HG02571 (cell line): ENCODE data around the gene LPP.

Source experiments
- ATAC-seq: cut with Tn5 transposase; IDR thresholded peaks from one replicate; pipeline ENCODE4 v1.9.1; 2021; ENCODE audit warnings: mild to moderate bottlenecking, moderate library complexity; ENCODE audit not compliant: unreplicated experiment

LPP gene

DNA sequence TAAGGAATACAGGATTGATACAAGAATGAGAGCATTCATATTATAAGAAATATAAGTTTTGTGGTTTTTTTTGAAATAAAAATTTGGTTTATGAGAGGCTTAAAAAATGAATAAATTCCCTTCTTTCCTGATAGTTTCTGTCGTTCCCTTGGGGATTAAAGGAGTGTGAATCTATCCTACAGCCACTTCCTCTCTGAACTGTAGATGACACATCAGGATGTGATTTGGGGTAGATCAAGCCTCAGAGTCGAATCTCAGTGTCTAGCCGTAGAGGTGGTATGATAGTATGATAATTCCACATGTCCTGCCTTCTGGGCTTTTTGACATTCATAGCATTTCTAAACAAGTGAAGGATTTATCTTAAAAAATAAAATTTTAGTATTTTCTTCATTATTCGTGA, 343.1 kb downstream of the LPP start:
- no peak for ATAC-seq

DNA sequence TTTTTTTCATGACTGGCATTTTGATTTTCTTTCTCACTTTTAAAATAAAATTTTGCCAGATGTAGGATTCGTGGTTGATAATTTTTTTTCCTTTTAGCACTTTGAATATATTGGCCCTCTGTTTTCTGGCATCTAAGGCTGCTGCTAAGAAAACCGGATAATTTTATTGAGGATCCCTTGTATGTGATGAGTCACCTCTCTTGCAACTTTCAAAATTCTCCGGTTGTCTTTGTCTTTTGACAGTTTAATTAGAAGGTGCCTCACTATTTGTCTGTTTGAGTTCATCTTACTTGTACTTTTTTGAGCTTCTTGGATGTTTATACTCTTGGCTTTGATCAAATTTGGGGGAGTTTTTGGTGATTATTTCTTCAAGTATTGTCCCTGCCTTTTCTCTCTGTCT, 349.7 kb downstream of the LPP start:
- no peak for ATAC-seq

DNA sequence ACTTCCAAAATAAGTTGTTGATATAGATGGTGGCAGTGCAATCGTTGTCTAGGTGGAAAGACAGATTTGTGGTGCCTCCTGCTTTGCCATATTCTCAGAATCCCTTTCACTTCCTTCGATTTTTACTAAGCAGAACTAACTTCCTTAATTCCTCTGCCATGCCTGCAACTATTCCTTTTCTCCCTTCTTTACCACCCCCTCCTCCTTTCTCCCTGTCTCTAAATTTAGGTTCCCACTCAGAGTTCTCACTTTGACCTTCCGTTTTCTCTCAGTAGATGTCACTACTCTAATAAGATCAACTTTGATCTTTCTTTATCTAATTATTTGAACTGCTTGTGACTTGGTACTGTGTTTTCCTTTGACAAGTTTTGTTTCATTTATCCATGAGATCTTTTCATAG, 351.2 kb downstream of the LPP start:
- ATAC-seq, result no peak

DNA sequence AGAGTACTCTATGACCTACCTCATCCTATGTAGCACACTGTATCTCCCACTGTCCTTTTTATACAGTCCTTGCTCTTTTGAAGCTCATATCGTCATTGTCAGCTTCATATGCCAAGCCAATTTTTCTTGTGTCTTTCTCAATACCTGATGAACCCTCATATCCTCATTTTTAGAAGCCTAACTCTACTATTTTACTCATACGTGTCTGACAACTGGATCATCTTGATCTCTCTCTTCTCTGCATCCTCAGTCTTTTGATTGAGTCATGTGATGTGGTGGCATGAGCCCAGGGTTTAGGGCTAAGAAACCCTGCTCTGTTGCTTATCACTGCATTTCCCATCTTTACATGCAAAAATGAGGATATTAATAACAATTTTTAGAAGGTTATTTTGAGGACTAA, 352.0 kb downstream of the LPP start:
- ATAC-seq, result no peak

DNA sequence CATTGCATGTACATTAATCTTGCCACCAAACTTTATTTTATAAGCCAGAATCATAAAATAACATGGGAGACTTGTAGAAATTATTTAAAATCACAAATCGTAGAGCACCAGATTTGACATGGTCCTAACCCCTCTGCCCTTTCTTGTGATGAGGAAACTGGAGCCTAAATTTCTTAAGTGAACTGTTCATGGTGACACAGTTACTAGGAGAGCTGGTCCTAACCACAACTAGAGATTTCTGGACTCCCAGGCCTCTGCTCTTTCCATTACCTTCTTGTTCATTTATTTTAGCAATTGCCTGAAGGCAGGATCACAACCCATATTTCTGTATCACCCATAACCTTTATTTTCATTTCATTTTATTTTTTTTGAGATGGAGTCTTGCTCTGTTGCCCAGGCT, 352.5 kb downstream of the LPP start:
- no peak for ATAC-seq

DNA sequence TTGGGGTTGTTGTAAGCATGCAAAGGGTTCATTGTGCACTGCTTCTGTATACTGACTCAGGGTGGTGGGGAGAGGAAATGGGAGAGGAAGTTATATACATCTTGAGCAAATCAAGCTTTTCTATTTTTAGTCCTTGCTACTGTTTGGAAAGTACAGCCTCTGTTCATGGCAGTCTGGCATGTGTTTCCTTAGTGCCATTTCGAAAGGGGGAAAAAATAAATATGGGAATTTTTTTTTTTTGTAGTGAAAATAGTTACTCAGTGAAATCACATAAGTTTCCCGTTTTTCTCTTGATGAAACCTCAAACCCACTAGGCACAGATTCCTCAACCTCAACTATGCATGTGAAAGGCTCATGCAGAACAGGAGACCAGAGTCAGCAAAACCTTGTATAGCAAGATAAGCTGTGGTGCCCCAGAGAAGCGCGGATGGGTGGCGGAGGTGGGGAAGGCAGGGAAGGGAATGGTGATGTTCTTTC, 353.3 kb downstream of the LPP start:
- ATAC-seq, result no peak

DNA sequence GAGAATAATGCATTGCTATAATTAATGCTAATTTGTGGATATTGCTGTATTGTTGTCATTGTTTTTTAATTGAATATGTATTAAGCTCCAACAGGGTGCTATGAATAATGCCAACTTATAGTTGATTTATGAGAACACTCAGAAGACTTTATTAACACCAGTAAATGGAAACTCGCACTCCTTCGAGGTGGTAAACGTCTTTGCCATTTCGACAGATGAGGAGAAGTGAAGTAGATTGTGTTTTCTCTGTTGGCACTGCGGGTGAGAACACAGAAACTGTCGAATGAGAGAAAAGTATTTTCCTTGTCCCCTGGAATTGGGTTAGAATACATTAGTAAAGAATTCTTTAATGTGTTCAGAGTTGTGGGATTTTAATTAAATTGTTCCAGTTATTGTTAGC, 354.5 kb downstream of the LPP start:
- ATAC-seq, result no peak

DNA sequence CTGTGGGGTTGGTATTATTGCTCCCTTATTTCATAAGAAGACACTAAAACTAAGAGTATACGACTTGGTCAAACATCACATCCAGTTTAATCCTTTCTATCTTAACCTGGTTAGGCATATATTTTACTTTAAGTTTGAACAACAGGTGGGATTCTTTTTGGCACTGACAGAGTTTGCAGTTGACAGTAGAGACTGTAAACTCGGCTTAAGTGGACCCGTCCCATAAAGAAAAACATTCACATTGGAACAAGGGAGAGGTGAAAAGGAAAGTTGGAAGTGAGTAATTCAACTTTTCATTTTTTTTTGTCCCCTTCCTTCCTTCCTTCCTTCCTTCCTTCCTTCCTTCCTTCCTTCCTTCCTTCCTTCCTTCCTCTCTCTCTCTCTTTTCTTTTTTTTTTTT, 355.4 kb downstream of the LPP start:
- no peak for ATAC-seq

DNA sequence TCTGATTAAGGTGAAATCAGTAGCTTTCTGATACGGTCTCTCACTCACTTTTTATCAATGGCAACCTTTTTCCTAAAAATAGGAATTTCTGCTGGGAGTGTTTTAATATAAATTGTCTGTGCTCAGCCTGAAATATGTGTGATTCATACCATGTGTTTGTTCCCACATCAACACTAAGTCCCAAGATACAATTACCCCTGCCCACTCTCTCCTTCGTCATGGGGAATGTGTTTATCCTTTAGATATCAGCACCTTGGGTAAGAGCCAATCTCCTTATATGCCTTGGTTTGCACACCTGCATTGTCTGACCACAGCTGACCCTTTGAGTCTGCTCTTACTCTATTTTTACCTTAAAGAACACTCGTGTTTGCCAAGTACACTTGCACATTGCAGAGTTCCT, 356.4 kb downstream of the LPP start:
- ATAC-seq, result no peak

DNA sequence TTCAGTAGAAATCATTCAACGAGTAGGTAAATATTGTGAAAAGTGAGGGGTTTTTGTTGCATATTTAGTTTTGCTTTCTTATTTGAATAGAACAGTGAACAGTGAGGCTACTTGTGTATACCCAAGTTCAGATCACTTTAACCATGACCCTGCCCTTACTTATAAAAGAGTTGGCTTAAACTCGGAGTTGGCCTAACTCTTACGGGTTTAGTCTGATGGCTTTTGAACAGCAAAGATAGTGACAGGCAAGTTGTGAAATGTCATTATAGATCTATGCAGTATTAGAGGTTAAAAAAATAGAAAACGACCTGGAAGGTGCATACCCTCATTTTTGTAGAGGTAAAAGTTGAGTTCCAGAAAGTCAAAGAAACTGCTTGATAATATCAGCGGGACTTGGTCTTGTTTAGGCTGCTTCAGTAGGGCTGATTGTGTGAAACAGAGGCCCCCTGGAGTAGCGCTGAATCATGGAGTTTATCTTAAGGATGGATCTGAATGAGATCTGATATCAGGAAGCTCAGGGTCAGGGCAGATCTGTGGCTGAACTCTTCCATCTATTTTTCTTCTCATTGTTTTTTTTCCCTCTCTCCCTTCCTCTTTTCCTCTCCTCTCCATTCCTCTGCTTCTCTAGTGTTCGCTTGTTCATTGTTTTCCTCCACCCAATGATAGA, 359.8 kb downstream of the LPP start:
- ATAC-seq, result no peak

DNA sequence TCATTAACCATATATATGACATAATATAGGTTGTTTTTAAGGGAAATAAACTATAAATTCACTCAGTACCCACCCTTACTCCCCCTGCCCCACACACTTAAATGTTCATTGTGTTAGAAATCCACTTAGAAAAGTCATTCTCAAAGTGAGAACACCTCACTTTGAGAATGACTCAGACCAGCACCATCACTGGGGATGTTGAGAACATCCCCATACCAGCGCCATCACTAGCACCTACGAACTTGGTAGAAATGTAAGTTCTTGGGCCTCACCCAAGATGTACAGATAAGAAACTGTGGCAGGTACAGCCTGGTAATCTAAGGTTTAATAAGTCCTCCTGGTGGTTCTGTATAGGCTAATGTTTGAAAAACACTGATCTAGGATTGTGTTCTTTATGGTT, 362.6 kb downstream of the LPP start:
- ATAC-seq, result no peak

DNA sequence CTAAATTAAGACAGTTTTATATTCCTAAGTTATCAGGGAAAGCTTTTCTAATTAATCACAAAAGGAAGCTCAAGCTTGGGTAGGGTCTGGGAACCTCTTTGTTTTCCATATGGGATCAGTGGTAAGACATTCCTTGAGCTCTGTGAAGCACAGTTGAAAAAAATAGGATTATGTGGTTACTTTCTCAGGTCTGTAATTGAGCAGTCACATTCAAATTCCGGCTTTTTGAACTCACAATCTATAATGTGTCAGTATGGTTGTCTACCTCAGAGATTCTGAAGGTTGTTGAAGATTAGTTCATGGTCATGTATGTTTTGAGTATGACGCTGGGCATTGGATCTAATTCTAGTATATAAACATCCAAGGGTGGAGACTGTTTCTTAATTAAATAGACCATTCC, 364.5 kb downstream of the LPP start:
- ATAC-seq, result no peak

DNA sequence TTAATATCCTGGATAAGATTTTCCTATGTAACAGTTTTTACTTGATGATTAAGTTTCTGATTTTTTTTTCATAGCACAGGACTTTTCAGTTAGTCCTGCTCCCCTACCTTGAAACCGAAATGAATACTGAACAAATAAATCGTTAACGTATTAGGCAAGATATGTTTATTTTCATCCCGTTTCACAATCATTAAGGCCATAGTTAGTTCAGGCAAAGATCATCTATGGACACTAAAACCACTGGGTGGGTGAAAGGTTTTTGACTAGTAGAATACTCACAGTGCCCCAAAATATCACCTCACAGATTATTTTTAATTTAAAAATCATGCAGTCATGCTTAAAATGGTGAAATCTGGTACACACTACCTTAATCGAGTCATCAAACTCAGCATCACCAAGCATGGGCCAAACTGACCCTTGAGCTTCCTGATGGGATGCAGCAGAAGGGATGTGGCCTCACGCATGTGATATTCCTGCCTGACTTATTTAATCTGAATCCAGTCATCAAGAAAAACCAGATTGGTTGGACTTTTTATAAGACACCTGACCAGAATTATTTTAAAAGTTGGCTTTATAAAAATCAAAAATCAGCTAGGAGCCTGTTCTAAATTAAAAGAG, 365.0 kb downstream of the LPP start:
- ATAC-seq, result no peak

DNA sequence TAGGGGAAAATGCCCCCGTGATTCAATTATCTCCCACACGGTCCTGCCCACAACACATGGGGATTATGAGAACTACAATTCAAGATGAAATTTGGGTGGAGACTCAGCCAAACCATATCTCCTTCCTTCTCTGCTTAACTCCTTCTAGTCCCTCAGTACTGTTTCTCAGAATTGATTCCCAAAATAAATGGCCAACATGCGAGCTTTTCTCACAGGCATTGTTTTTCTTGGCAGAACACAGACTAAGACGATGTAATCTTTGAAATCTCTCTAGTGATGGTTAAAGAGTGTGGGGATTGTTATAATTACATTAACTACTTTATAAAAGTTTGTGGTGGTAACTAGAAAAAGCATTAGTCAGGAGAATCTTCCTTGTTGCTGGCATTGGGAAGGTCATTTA, 366.5 kb downstream of the LPP start:
- no peak for ATAC-seq

DNA sequence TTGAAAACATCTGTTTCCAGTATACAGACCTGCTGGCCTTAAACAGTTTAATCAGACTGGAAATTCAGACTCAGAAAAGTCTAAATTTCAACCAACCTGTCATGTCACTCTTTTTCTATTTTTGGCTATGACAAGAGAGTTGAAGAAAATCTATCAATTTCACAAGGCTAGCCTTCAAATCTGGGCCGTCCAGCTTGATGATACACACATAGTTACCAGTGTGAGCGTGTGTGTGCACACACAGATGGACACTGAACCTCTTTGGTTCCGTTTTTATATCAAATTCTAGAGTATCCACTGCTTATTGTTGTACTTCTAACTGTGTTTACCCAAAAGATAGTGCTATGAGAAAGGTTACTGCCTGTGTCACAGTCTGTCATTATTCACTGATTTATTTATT, 368.2 kb downstream of the LPP start:
- no peak for ATAC-seq

DNA sequence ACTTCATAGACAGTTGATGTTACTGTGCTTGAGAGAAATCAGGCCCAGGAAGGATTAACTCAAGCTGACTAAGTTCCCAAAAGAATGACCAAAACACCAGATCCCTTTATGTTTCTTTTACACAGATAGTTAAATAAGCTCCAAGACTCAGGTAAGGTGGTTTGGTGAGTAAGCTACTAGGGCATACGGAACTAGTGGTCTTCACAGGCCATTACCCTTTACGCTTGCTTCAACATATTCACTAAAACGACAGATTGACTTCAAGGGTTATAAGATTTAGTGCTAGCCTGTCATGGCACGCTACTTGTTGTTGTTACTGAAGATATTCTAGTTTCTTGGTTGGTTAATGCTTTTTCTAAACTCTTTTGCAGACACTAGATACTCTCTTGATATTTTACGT, 369.3 kb downstream of the LPP start:
- no peak for ATAC-seq

DNA sequence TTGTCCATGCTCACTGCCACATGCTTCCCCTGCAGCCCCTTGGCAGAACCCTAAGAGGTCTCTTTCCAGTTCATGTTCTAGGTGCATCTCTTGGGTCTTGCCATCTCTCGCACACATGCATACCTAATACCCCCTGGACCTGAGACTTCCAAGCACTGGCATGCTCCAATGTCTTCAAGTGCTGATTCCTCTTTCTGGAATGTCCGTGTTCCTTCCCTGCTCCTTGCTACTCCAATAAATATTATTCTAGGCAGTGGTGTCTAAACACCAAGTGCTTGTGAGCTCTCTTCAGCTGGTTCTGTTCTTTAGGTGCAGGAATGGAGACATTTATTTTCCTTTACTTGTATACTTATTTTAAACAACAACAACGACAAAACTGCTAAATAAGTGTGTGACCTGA, 370.1 kb downstream of the LPP start:
- ATAC-seq, result no peak

DNA sequence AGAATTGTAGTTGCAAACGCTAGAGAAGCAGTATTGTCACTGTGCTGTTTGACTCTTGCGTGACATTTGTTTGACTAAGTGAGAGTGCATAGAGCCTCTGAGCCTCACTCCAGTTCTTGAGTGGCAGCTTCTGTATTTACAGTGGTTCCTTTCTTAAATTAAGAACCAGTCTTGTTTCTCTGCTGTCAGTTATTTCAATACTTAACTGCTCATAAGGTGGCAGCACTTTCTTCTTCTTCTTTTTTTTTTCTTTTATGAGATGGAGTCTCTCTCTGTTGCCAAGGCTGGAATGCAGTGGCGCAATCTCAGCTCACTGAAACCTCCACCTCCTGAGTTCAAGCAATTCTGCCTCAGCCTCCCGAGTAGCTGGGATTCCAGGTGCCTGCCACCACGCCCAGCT, 372.1 kb downstream of the LPP start:
- no peak for ATAC-seq

DNA sequence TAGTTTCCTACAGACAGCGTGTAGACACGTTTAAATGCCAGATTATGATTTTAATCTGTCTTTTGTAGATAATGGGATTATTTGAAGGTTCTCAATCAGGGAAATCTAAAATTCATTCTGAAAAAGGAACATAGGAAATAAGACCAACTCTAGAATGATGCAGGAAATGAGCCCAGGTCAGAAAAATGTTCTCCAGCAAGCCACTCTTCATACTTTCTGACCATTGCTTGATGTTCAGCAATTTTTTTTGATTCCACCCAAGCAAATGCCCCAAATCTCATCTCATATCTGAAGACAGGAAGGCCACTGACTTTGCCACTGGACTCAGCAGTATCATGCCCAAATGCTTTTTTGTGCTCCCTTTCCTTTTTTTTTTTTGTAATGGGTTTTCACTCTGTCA, 373.4 kb downstream of the LPP start:
- no peak for ATAC-seq

DNA sequence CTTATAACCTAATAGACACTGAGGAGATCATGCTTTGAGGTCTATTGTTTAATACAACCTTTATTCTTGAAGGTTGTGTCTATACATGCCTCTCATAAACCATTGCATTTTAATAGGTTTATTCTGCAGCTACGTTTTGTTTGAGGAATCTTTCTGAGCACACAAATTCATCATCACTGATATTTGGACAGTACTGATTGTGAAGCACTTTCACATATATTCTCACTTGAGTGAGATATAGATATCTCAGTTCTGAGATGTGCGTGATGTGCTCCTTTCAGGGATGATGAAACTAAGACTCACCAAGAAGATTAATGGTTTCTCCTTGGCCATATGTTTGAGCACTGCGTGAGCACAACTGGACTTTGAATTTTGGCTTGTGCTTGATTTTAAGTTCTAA, 374.4 kb downstream of the LPP start:
- no peak for ATAC-seq

DNA sequence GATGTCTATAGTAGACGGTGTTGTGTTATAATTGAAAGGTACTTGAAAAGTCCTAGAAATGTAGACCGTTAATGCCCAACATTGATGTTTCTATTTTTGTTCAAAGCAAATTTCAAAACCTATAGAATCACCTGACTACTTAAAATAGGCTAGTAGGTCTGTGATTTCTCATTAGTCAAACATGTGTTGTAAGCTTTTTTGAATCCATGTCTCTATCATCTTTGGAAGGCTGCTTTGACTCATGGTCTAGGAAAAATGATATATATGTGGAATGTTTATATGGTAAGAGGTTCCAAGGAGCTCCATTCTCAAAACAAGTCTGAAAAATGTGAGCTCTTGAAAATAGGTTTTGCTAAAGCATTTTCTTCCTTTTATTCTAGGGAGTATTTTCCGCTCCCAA, 375.3 kb downstream of the LPP start:
- ATAC-seq, result no peak

DNA sequence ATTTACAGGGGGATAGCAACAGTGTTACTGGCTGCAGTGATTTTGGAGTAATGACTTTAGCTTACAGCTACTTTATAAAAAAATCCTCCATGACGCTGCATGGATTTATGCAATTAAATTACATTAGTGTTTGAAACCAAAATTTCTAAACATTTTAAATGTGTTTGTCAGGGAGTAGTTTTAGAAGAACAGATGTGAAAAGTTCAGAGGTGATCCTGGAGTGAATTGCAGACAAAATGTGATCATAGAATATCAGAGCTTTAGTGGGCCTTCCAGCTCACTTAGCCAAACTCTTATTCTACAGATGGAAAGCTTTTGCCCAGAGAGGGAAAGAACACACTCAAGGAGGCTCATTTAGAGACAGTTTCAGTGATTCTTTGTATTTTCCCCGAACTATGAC, 376.3 kb downstream of the LPP start:
- ATAC-seq, result no peak

DNA sequence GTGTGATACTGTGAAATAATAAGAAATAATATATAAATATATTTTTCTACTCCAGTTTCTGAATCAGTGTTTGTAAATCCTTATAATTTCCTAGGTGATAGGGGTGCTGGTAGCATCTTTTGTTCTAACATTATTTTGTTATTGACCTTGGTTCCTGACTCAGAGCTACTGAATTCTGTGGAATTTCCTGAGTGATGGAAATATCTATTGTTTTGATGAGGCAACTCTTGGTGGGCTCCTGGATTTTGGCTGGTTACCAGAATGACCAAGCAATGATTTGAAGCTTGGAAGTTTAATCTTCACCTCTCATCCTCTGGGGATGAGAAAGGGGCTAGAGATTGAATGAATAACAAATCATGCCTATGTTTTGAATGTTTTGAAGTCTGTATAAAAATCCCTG, 377.3 kb downstream of the LPP start:
- no peak for ATAC-seq
